HFF-Myc (cell line): ENCODE results near the gene ZNF521.

Source experiments
- DNase-seq: peaks from one replicate; pipeline ENCODE4 v3.0.0-alpha.2; 2011; ENCODE audit warnings: low read depth; ENCODE audit errors: extremely low read depth
- H3K4me3 ChIP-seq: replicated peaks from 2 replicates; pipeline ENCODE4 v1.5.1; 2011; ENCODE audit warnings: low read depth, mild to moderate bottlenecking, control low read depth, low read length
- CTCF ChIP-seq: IDR thresholded peaks from 2 replicates; pipeline ENCODE4 v1.5.1; 2012; ENCODE audit warnings: mild to moderate bottlenecking, low read depth, low read length, control low read depth; ENCODE audit errors: missing control alignments

Gene ZNF521

GRCh38 chr18:25287106-25287505 is 64.9 kb downstream of the ZNF521 start:
- DNase-seq, result no peak
- no peak overlapping the region for H3K4me3 ChIP-seq
- TF ChIP-seq CTCF, result no peak

- no peak overlapping the region for H3K4me3 ChIP-seq
- no peak for DNase-seq
- no peak for TF ChIP-seq CTCF
Observed at GRCh38 chr18:25284861-25285550, 67.0 kb downstream of the ZNF521 start.

DNA sequence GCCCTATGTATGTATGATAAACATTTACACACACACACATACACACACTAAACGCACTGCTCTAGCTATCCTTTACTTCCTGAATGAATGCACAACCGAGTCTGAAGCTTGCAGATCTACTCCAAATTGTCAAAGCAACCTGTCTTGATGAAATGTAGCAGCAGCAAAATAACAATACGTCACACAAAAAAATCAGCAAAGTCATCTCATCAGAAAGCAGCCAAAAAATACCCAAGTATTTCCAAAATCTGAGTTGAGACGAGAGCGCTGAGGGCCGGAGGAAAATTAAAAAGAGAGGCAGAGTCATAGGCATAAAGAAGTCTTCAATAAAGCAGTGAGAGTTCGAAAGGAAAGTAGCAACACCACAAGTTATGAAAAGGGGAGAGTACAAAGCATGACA is 67.7 kb downstream of the ZNF521 start:
- DNase-seq, result no peak
- no peak for TF ChIP-seq CTCF
- H3K4me3 ChIP-seq, result no peak overlapping the region

- no peak for TF ChIP-seq CTCF
- no peak for DNase-seq
- no peak overlapping the region for H3K4me3 ChIP-seq
Observed at GRCh38 chr18:25283781-25284180, 68.2 kb downstream of the ZNF521 start.

- DNase-seq, result no peak
- TF ChIP-seq CTCF, result no peak
- no peak overlapping the region for H3K4me3 ChIP-seq
Observed at GRCh38 chr18:25282896-25283703, 68.9 kb downstream of the ZNF521 start.

GRCh38 chr18:25282282-25282681 is 69.7 kb downstream of the ZNF521 start:
- TF ChIP-seq CTCF, result no peak
- H3K4me3 ChIP-seq, result no peak overlapping the region

GRCh38 chr18:25281556-25281955 is 70.4 kb downstream of the ZNF521 start:
- no peak overlapping the region for H3K4me3 ChIP-seq
- no peak for TF ChIP-seq CTCF
- no peak for DNase-seq

More at GRCh38 chr18:25282282-25282681, 69.7 kb downstream of the ZNF521 start:
- DNase-seq, result no peak
